HUES6 (cell line): ENCODE measurements around the gene GLIS1.

Experiments
- H3K27ac ChIP-seq: 2 replicates; pipeline ENCODE4 v1.7.0; 2013; ENCODE audit warnings: low read depth, mild to moderate bottlenecking, low read length, inconsistent platforms
- H3K27me3 ChIP-seq: 2 replicates; pipeline ENCODE4 v1.6.1; 2013; ENCODE audit warnings: low read length; ENCODE audit not compliant: control insufficient read depth, insufficient read depth
- H3K36me3 ChIP-seq: 2 replicates; pipeline ENCODE4 v1.6.1; 2013; ENCODE audit warnings: low read length; ENCODE audit not compliant: control insufficient read depth, insufficient read depth
- H3K4me1 ChIP-seq: 2 replicates; pipeline ENCODE4 v1.6.1; 2013; ENCODE audit warnings: low read length; ENCODE audit not compliant: control insufficient read depth, insufficient read depth
- H3K4me3 ChIP-seq: 2 replicates; pipeline ENCODE4 v1.5.1; 2013; ENCODE audit warnings: low read depth, low read length
- H3K9ac ChIP-seq: one replicate; pipeline ENCODE4 v1.6.1; 2013; ENCODE audit warnings: mild to moderate bottlenecking, low read length
- H3K9me3 ChIP-seq: 2 replicates; pipeline ENCODE4 v1.6.1; 2013; ENCODE audit warnings: low read depth, low read length; ENCODE audit not compliant: control insufficient read depth, insufficient read depth

GLIS1 gene

GRCh38 chr1:53729456-53730223 is 9.3 kb downstream of the GLIS1 start:
- H3K27ac ChIP-seq, result no peak overlapping the region
- peaks cover 4% of the 10 kb centered on the region; the same call in 1 of the 2 replicates for H3K4me1 ChIP-seq
- no peak overlapping the region for H3K4me3 ChIP-seq
- H3K27me3 ChIP-seq, result peaks cover 10% of the 10 kb centered on the region
- H3K36me3 ChIP-seq, result no peaks in the 10 kb centered on the region
- no peak overlapping the region for H3K9ac ChIP-seq
- no peaks in the 10 kb centered on the region for H3K9me3 ChIP-seq

GRCh38 chr1:53728702-53729455 is 10.1 kb downstream of the GLIS1 start:
- Histone ChIP-seq H3K36me3 (no peaks in the 10 kb centered on the region), H3K9me3 (no peaks in the 10 kb centered on the region), H3K9ac (no peak overlapping the region), H3K4me1 (peaks cover 4% of the 10 kb centered on the region; the same call in 1 of the 2 replicates), H3K27ac (no peak overlapping the region), H3K4me3 (no peak overlapping the region), H3K27me3 (peaks cover 7% of the 10 kb centered on the region; the same call in 1 of the 2 replicates)

GRCh38 chr1:53728196-53728595 is 10.8 kb downstream of the GLIS1 start:
- Histone ChIP-seq H3K4me3 (no peak overlapping the region), H3K9ac (no peak overlapping the region), H3K9me3 (no peaks in the 10 kb centered on the region), H3K27me3 (peaks cover 7% of the 10 kb centered on the region; the same call in 1 of the 2 replicates), H3K4me1 (peaks cover 4% of the 10 kb centered on the region; the same call in 1 of the 2 replicates), H3K36me3 (no peaks in the 10 kb centered on the region), H3K27ac (no peak overlapping the region)

GRCh38 chr1:53727461-53728092 is 11.4 kb downstream of the GLIS1 start:
- Histone ChIP-seq H3K36me3 (no peaks in the 10 kb centered on the region), H3K9me3 (no peaks in the 10 kb centered on the region), H3K27me3 (peaks cover 7% of the 10 kb centered on the region; the same call in 1 of the 2 replicates), H3K4me1 (peaks cover 4% of the 10 kb centered on the region; the same call in 1 of the 2 replicates), H3K27ac (no peak overlapping the region), H3K9ac (no peak overlapping the region), H3K4me3 (no peak overlapping the region)

GRCh38 chr1:53726009-53726600 is 12.9 kb downstream of the GLIS1 start:
- Histone ChIP-seq H3K9me3 (no peaks in the 10 kb centered on the region), H3K9ac (no peak overlapping the region), H3K4me3 (no peak overlapping the region), H3K27me3 (0 out of 2 replicates have a peak, but pooled peaks cover 1% of the 10 kb centered on the region), H3K27ac (no peak overlapping the region), H3K36me3 (no peaks in the 10 kb centered on the region), H3K4me1 (peaks cover 4% of the 10 kb centered on the region; the same call in 1 of the 2 replicates)

GRCh38 chr1:53725238-53725689 is 13.7 kb downstream of the GLIS1 start:
- no peak overlapping the region for H3K27ac ChIP-seq
- H3K9ac ChIP-seq, result no peak overlapping the region
- H3K27me3 ChIP-seq, result no peaks in the 10 kb centered on the region
- H3K36me3 ChIP-seq, result no peaks in the 10 kb centered on the region
- no peak overlapping the region for H3K4me3 ChIP-seq
- no peaks in the 10 kb centered on the region for H3K9me3 ChIP-seq
- H3K4me1 ChIP-seq, result peaks cover 4% of the 10 kb centered on the region; the same call in 1 of the 2 replicates

- H3K27me3 ChIP-seq, result no peaks in the 10 kb centered on the region
- H3K4me3 ChIP-seq, result no peak overlapping the region
- no peaks in the 10 kb centered on the region for H3K9me3 ChIP-seq
- peaks cover 4% of the 10 kb centered on the region; the same call in 1 of the 2 replicates for H3K4me1 ChIP-seq
- H3K36me3 ChIP-seq, result no peaks in the 10 kb centered on the region
- no peak overlapping the region for H3K9ac ChIP-seq
- no peak overlapping the region for H3K27ac ChIP-seq
Measured at GRCh38 chr1:53722025-53722424, 16.9 kb downstream of the GLIS1 start.

- no peaks in the 10 kb centered on the region for H3K9me3 ChIP-seq
- peaks cover 4% of the 10 kb centered on the region; the same call in 1 of the 2 replicates for H3K4me1 ChIP-seq
Measured at GRCh38 chr1:53721088-53721487, 17.9 kb downstream of the GLIS1 start.

GRCh38 chr1:53719469-53719868 is 19.5 kb downstream of the GLIS1 start:
- no peak overlapping the region for H3K27ac ChIP-seq
- H3K27me3 ChIP-seq, result no peaks in the 10 kb centered on the region
- no peak overlapping the region for H3K4me3 ChIP-seq
- no peak overlapping the region for H3K9ac ChIP-seq
- no peaks in the 10 kb centered on the region for H3K36me3 ChIP-seq
- H3K4me1 ChIP-seq, result no peaks in the 10 kb centered on the region; the same call in 1 of the 2 replicates
- no peaks in the 10 kb centered on the region for H3K9me3 ChIP-seq

More at GRCh38 chr1:53721088-53721487, 17.9 kb downstream of the GLIS1 start:
- H3K36me3 ChIP-seq, result no peaks in the 10 kb centered on the region
- no peaks in the 10 kb centered on the region for H3K27me3 ChIP-seq
- no peak overlapping the region for H3K9ac ChIP-seq
- H3K27ac ChIP-seq, result no peak overlapping the region
- no peak overlapping the region for H3K4me3 ChIP-seq

GRCh38 chr1:53718443-53718842 is 20.5 kb downstream of the GLIS1 start:
- Histone ChIP-seq H3K4me1 (no peaks in the 10 kb centered on the region; the same call in 1 of the 2 replicates), H3K9ac (no peak overlapping the region), H3K4me3 (no peak overlapping the region), H3K27ac (no peak overlapping the region), H3K36me3 (no peaks in the 10 kb centered on the region), H3K27me3 (no peaks in the 10 kb centered on the region), H3K9me3 (no peaks in the 10 kb centered on the region)
